ENCODE measurements around the gene GPRIN2.

GPRIN2 gene

DNA sequence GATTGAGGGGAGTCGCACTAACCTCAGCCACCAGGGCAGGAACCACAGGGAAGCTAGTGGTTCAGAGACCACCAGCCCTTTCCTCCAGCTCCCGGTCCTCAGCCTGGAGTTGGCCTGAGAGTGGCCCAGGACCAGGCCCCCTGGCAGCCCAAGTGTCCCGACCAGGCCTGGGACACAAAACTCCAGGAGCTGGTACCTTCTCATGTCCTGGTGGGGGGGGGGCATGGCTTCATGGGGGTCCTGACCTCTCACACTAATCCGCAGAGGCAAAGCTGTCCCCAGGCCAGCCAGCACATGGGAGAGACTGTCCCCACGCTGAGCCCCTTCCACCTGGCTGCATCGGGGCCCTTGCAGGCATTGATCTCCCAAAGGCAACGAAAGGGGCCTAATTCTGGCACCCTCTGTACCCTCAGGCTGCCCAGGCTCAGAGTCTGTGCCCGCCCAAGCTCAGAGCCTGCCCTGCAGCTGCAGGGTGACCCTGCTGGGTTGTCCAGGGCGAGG is 28.2 kb downstream of the GPRIN2 start:
- no peaks in the 10 kb centered on the region for H3K9me3 ChIP-seq (ENCODE audit: low read depth, low read length)
- TF ChIP-seq FOXP2 (optimal IDR thresholded peaks at IDR 0.05; ENCODE audit: control extremely low read depth, extremely low read length, insufficient read depth) (no peak), EZH2 (IDR thresholded peaks at IDR 0.05) (no peak), POLR2AphosphoS5 (IDR thresholded peaks at IDR 0.05; ENCODE audit: borderline replicate concordance, low read depth, low read length) (no peak)
- no peak overlapping the region for H3K4me3 ChIP-seq
- H3K27ac ChIP-seq = no peak overlapping the region
- H3K9ac ChIP-seq (ENCODE audit: insufficient read length) = no peak overlapping the region
- DNase-seq (ENCODE audit: low read depth, low spot score) = no peak
- H3K36me3 ChIP-seq (ENCODE audit: insufficient read depth, low read length) = no peaks in the 10 kb centered on the region

DNA sequence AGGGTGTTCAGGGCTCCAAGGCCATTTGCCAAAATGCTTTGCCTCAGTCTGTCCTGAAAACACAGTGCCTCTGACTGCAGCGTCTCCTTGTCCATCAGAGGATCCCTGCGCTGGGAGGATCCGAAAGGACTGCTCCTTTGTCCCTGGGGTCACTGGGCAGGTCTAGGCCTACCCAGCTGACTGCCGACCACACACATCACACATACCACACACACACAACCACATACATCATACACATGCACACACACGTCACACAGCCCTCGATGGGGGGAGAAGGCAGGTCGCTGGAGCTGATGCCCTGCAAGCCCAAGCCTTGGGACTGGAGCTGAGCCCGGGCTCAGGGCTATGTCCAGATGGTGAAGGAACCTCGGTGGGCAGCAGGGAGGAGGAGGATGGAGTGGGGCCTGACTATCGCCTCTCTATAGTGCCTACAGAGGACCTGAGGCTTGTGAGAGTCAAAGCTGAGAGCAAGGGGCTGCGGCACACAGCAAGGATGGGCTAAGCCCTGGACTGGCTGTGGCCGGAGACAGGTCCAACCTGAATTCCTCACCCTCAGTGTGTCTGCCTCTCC is 29.1 kb downstream of the GPRIN2 start:
- Histone ChIP-seq H3K9ac (ENCODE audit: insufficient read length) (no peak overlapping the region), H3K36me3 (ENCODE audit: insufficient read depth, low read length) (no peaks in the 10 kb centered on the region), H3K27ac (no peak overlapping the region), H3K4me3 (no peak overlapping the region), H3K9me3 (ENCODE audit: low read depth, low read length) (no peaks in the 10 kb centered on the region)
- no peak for DNase-seq (ENCODE audit: low read depth, low spot score)
- no peak for TF ChIP-seq FOXP2 (optimal IDR thresholded peaks at IDR 0.05; ENCODE audit: control extremely low read depth, extremely low read length, insufficient read depth)
- no peak for TF ChIP-seq EZH2 (IDR thresholded peaks at IDR 0.05)
- no peak for TF ChIP-seq POLR2AphosphoS5 (IDR thresholded peaks at IDR 0.05; ENCODE audit: borderline replicate concordance, low read depth, low read length)

DNA sequence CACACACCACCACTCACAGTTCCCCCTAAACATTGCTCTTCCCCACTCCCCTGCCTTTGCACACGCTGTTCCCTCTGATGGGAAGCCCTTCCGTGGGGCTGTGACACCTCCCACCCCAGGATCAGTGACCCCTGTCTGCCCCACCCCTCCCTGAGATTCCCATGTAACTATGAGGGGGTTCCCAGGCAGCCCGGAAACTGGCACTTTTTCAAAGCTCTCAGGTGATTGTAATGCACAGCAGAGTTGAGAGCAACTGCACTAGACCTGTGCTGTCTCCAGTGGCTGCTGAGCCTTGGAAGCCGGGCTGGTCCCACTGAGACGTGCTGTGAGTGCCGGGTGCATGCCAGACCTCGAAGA is 29.8 kb downstream of the GPRIN2 start:
- Histone ChIP-seq H3K4me3 (no peak overlapping the region), H3K27ac (no peak overlapping the region), H3K9ac (ENCODE audit: insufficient read length) (no peak overlapping the region), H3K9me3 (ENCODE audit: low read depth, low read length) (no peaks in the 10 kb centered on the region), H3K36me3 (ENCODE audit: insufficient read depth, low read length) (no peaks in the 10 kb centered on the region)
- TF ChIP-seq POLR2AphosphoS5 (IDR thresholded peaks at IDR 0.05; ENCODE audit: borderline replicate concordance, low read depth, low read length) = no peak
- TF ChIP-seq EZH2 (IDR thresholded peaks at IDR 0.05) = no peak
- no peak for TF ChIP-seq FOXP2 (optimal IDR thresholded peaks at IDR 0.05; ENCODE audit: control extremely low read depth, extremely low read length, insufficient read depth)
- no peak for DNase-seq (ENCODE audit: low read depth, low spot score)

DNA sequence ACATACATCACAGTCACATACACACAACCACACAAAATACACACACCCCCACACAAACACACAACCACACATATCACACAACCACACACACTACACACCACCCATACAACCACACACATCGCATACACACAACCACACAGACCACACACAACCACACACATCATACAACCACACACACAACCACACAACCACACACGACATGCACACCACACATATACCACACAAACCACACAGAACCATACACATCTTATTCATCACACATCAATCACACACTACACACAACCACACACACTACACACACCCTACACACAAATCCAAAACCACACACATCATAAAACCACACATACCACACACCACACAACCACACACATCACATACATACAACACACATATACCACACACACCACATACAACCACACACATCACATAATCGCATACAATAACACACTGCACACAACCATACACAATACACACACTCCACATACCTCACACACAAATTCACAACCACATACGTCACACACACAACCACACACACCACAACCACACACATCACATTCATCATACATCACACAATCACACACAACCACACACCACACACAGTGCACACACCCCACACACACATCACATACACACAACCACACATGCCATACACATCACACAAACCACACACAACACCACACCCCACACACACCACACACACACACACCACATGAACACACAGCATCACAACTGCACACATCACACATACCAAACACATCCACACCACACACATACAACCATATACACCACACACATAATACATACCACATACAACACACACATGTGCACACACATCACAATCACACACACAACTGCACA is 30.4 kb downstream of the GPRIN2 start:
- DNase-seq (ENCODE audit: low read depth, low spot score) = no peak
- Histone ChIP-seq H3K4me3 (no peak overlapping the region), H3K9me3 (ENCODE audit: low read depth, low read length) (no peaks in the 10 kb centered on the region), H3K36me3 (ENCODE audit: insufficient read depth, low read length) (no peaks in the 10 kb centered on the region), H3K27ac (no peak overlapping the region), H3K9ac (ENCODE audit: insufficient read length) (no peak overlapping the region)
- no peak for TF ChIP-seq EZH2 (IDR thresholded peaks at IDR 0.05)
- TF ChIP-seq FOXP2 (optimal IDR thresholded peaks at IDR 0.05; ENCODE audit: control extremely low read depth, extremely low read length, insufficient read depth) = no peak
- TF ChIP-seq POLR2AphosphoS5 (IDR thresholded peaks at IDR 0.05; ENCODE audit: borderline replicate concordance, low read depth, low read length) = no peak

DNA sequence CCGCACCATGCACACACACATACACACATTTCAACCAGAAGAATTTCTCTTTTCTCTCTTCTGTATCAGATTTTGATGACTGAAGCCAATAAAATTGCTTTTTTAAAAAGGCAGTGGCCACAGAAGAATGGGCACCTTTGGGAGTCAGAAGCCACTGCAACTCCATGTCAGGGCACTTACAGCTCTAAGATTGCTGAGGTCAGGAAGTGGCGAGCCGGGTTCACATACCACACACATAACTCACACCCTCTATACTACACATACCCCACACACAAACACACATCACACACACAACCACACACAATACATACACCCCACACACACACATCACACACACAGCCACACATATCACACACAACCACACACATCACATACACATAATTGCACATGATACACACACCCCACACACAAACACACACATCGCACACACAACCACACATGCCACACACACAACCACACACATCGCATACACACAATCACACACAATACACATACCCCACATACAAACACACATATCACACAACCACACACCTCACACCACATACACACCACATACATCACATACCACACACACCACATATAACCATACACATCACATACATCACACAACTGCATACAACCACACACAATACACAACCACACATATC is 31.2 kb downstream of the GPRIN2 start:
- Histone ChIP-seq H3K27ac (0 out of 2 replicates have a peak overlapping the region, but pooled peaks have one; percentile 91), H3K36me3 (ENCODE audit: insufficient read depth, low read length) (no peaks in the 10 kb centered on the region), H3K9me3 (ENCODE audit: low read depth, low read length) (no peaks in the 10 kb centered on the region), H3K9ac (ENCODE audit: insufficient read length) (no peak overlapping the region), H3K4me3 (no peak overlapping the region)
- no peak for TF ChIP-seq POLR2AphosphoS5 (IDR thresholded peaks at IDR 0.05; ENCODE audit: borderline replicate concordance, low read depth, low read length)
- TF ChIP-seq EZH2 (IDR thresholded peaks at IDR 0.05) = no peak
- no peak for TF ChIP-seq FOXP2 (optimal IDR thresholded peaks at IDR 0.05; ENCODE audit: control extremely low read depth, extremely low read length, insufficient read depth)
- no peak for DNase-seq (ENCODE audit: low read depth, low spot score)

DNA sequence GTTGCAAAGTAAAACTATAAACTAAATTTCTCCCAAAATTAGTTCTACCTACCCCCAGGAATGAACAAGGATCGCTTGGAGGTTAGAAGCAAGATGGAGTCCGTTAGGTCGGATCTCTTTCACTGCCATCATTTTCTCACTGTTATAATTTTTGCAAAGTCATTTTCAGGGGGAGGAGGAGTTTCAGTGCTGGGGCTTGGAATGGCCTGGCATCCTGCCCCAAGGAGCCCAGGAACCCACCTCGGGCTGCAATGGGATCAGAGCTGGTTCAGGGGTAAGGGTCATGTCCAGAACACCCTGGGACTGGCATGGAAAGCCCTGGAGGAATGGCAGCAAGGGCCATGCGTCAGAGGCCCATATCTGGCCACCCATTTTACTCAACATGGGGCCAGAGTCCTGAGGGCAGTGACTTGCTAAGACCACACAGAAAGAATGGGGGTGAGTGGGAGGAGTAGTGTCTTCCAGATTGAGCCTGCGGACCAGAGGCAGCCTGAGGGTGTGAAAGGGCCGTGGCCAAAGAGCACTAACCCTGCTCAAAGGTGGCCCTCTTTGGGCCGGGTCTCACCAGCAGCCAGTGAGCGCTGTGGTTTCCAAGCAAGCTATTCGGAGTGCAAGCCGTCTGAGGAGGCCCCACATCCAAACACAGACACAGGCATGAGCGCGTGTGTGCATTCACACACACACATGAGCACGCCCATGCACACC is 31.8 kb downstream of the GPRIN2 start:
- Histone ChIP-seq H3K36me3 (ENCODE audit: insufficient read depth, low read length) (no peaks in the 10 kb centered on the region), H3K9me3 (ENCODE audit: low read depth, low read length) (no peaks in the 10 kb centered on the region), H3K4me3 (peak overlapping the region; percentile 43), H3K9ac (ENCODE audit: insufficient read length) (peak overlapping the region; percentile 19), H3K27ac (peak overlapping the region; percentile 91)
- TF ChIP-seq POLR2AphosphoS5 (IDR thresholded peaks at IDR 0.05; ENCODE audit: borderline replicate concordance, low read depth, low read length) (no peak), FOXP2 (optimal IDR thresholded peaks at IDR 0.05; ENCODE audit: control extremely low read depth, extremely low read length, insufficient read depth) (no peak), EZH2 (IDR thresholded peaks at IDR 0.05) (no peak)
- no peak for DNase-seq (ENCODE audit: low read depth, low spot score)

DNA sequence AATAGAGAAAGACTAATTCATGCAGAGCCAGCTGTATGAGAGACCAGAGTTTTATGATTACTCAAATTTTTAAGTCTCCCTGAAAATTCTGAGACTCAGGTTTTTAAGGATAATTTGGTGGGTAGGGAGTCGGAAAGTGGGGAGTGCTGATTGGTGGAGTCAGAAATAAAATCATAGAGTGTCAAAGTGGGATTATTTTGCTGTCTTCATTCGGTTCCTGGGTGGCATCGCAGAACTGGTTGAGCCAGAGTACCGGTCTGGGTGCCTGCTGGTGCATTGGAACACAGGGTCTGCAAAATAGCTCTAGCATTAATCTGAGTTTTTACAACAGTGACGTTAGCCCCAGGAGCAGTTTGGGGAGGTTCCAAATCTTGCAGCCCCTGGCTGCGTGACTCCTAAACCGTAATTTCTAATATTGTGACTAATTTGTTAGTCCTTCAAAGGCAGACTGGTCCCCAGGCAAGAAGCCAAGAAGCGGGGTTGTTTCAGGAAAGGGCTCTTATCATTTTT is 32.4 kb downstream of the GPRIN2 start:
- Histone ChIP-seq H3K27ac (peak overlapping the region; percentile 91), H3K9ac (ENCODE audit: insufficient read length) (peak overlapping the region; percentile 19), H3K36me3 (ENCODE audit: insufficient read depth, low read length) (no peaks in the 10 kb centered on the region), H3K9me3 (ENCODE audit: low read depth, low read length) (no peaks in the 10 kb centered on the region), H3K4me3 (peak overlapping the region; percentile 43)
- DNase-seq (ENCODE audit: low read depth, low spot score) = peak; percentile 18
- TF ChIP-seq FOXP2 (optimal IDR thresholded peaks at IDR 0.05; ENCODE audit: control extremely low read depth, extremely low read length, insufficient read depth) = no peak
- no peak for TF ChIP-seq EZH2 (IDR thresholded peaks at IDR 0.05)
- TF ChIP-seq POLR2AphosphoS5 (IDR thresholded peaks at IDR 0.05; ENCODE audit: borderline replicate concordance, low read depth, low read length) = no peak

Data from SK-N-MC (cell line).